KMS-11 (cell line): Measurements from ENCODE around the gene MTFR1L.

Experiments used
- H2AFZ ChIP-seq: fragments of 200-600 bp; sonication (generic); 2 replicates; pipeline ENCODE4 v1.6.1; 2016; ENCODE audit warnings: antibody characterized with exemption, mixed run types, low read depth
- H3K27ac ChIP-seq: fragments of 200-600 bp; sonication (generic); 2 replicates; pipeline ENCODE4 v1.6.1; 2016; ENCODE audit warnings: mild to moderate bottlenecking, mixed run types
- H3K27me3 ChIP-seq: fragments of 200-600 bp; sonication (generic); 2 replicates; pipeline ENCODE4 v1.6.1; 2017; ENCODE audit warnings: mild to moderate bottlenecking, low read depth, mixed run types, moderate library complexity; ENCODE audit not compliant: insufficient read depth
- H3K36me3 ChIP-seq: fragments of 200-600 bp; sonication (generic); 2 replicates; pipeline ENCODE4 v1.6.1; 2017; ENCODE audit warnings: mild to moderate bottlenecking, mixed run types; ENCODE audit not compliant: insufficient read depth
- H3K4me1 ChIP-seq: fragments of 200-600 bp; sonication (generic); 2 replicates; pipeline ENCODE4 v1.6.1; 2016; ENCODE audit warnings: mild to moderate bottlenecking, low read depth, mixed run types; ENCODE audit not compliant: poor library complexity, severe bottlenecking
- H3K4me2 ChIP-seq: fragments of 200-600 bp; sonication (generic); 2 replicates; pipeline ENCODE4 v1.7.0; 2016; ENCODE audit warnings: mild to moderate bottlenecking, mixed run types
- H3K4me3 ChIP-seq: fragments of 200-600 bp; sonication (generic); IDR thresholded peaks from 2 replicates; pipeline ENCODE4 v1.6.1; 2017; ENCODE audit warnings: low read depth, low read length, mixed read lengths; ENCODE audit not compliant: insufficient read depth
- H3K79me2 ChIP-seq: fragments of 200-600 bp; sonication (generic); 2 replicates; pipeline ENCODE4 v1.6.1; 2016; ENCODE audit warnings: low read depth, mixed run types; ENCODE audit not compliant: insufficient read depth
- H3K9ac ChIP-seq: fragments of 200-600 bp; sonication (generic); 2 replicates; pipeline ENCODE4 v1.6.1; 2016; ENCODE audit warnings: mild to moderate bottlenecking, mixed run types
- H4K20me1 ChIP-seq: fragments of 200-600 bp; sonication (generic); 2 replicates; pipeline ENCODE4 v1.6.1; 2016; ENCODE audit warnings: mild to moderate bottlenecking, mixed run types; ENCODE audit not compliant: insufficient read depth
- TF ChIP-seq, protein P1 (sequence below): fragments of 200-600 bp; sonication (generic); conservative IDR thresholded peaks from 2 replicates; pipeline ENCODE4 v1.6.1; 2017; ENCODE audit warnings: low read depth, mild to moderate bottlenecking, antibody characterized with exemption, low read length, moderate library complexity, mixed read lengths

MTFR1L gene

DNA sequence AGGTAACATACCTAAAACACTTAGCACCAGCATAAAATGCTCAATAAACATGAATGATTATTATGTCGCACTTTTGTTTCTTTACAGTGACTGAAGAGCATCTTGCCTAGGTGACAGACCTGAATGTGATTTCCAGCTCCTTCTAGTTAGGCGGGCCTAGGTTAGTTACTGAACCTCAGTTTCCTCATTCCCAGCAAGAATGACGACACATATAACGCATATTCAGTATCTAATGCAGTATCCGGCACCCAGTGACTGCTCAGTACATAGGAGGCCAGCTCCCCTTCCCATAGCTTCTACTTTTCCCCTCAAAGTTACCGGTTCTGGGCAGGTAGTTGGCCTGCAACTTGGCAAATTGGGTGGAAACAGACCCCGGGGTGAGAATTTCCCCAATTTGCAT lies 38.7 kb downstream of the MTFR1L start:
- TF ChIP-seq, protein P1, sequence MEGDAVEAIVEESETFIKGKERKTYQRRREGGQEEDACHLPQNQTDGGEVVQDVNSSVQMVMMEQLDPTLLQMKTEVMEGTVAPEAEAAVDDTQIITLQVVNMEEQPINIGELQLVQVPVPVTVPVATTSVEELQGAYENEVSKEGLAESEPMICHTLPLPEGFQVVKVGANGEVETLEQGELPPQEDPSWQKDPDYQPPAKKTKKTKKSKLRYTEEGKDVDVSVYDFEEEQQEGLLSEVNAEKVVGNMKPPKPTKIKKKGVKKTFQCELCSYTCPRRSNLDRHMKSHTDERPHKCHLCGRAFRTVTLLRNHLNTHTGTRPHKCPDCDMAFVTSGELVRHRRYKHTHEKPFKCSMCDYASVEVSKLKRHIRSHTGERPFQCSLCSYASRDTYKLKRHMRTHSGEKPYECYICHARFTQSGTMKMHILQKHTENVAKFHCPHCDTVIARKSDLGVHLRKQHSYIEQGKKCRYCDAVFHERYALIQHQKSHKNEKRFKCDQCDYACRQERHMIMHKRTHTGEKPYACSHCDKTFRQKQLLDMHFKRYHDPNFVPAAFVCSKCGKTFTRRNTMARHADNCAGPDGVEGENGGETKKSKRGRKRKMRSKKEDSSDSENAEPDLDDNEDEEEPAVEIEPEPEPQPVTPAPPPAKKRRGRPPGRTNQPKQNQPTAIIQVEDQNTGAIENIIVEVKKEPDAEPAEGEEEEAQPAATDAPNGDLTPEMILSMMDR = no peak
- Histone ChIP-seq H2AFZ (peak overlapping the region; percentile 69), H3K9ac (peak overlapping the region; percentile 84; the same call in 1 of the 2 replicates), H3K36me3 (no peaks in the 10 kb centered on the region), H3K27ac (no peak overlapping the region; the same call in 1 of the 2 replicates), H3K4me2 (peak overlapping the region; percentile 99), H3K79me2 (peaks cover 32% of the 10 kb centered on the region; the same call in 1 of the 2 replicates), H3K27me3 (no peaks in the 10 kb centered on the region), H4K20me1 (no peaks in the 10 kb centered on the region), H3K4me3 (peak overlapping the region; percentile 95), H3K4me1 (peaks cover 5% of the 10 kb centered on the region)

DNA sequence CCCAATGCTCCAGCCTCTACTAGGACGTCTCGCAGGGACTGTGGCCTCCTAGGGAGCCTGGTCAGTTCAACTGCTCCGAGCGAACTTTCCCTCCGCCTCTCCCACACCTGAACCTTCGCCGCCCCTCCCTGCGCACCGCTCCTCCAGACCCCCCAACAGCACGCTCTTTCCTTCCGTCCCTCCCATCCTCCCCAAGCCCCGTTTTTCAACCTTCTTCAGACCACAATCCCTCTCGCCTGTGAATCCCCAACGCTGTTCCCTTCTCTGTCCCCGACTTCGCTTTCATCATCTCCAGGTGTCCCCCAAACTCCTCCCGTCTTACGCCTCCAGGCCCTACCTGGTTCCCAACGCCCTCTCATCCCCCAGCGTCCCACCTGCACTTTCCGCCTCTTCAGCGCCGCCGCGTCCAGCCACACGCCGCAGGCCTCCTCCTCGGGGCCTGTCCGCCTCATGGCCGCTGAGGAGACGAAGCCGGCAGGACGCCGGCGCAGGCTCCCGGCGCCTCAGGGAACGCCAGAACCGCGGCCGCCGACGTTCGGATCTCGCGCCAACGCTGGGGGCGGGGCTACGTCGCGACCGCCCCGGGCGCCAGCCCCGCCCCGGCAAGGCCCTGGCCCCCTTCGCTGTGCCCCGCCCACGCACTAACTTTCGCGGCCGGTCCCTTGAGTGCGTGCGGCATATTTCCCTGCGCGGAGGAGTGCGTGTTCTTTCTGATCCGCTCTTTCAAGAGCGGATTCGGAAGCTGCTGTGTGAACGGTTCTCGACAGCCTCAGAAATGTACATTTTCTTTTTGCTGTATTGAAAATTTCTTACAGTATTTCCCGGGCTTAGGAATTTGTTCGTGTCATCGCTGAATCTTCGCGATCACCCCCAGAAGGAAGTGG lies 39.4 kb downstream of the MTFR1L start, which contains the start of gene AUNIP:
TSS of gene AUNIP (minus strand) at position 552 of the 884 bp plus-strand sequence. CDS start at position 452, 100 bp downstream.
- TF ChIP-seq, protein P1 = no peak
- peaks cover 5% of the 10 kb centered on the region for H3K4me1 ChIP-seq

DNA sequence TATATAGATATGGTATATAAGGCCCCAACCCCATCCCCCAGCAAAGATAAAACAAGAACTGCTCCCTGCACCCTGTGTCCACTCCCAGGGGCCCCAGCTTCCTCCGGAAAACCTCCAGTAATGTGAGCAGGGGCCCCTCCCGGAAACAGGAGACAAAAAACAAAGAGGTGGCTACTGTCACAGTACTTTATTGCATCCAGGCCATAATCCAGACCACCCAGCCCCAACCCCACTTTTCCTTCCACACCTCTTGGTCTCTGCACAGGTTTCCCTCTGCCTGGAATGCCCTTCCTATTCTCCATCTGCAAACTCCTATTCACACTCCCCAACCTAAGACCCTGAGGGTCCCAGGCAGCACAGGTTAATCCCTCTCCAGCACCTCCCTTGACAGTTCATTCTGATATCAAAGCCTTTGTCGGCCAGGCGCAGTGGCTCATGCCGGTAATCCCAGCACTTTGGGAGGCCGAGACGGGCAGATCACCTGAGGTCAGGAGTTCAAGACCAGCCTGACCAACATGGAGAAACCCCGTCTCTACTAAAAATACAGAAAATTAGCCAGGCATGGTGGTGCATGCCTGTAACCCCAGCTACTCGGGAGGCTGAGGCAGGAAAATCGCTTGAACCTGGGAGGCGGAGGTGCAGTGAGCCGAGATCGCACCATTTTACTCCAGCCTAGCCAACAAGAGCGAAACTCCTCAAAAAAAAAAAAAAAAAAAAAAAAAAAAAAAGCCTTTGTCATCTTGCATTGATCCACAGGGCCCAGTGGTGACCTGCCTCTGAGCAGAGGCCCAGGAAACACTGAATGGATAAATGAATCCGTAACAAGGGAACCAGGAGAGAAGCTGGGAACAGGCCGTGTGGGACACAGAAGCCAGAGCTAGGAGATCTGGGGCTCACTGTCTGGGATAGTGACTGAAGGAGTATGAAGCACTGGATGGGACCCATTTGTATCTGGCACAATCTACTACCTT lies 41.8 kb downstream of the MTFR1L start:
- no peak overlapping the region for H3K4me3 ChIP-seq
- H3K9ac ChIP-seq = no peak overlapping the region
- H3K4me1 ChIP-seq = peaks cover 5% of the 10 kb centered on the region
- no peaks in the 10 kb centered on the region for H3K36me3 ChIP-seq
- H3K79me2 ChIP-seq = peaks cover 16% of the 10 kb centered on the region; the same call in 1 of the 2 replicates
- no peaks in the 10 kb centered on the region for H3K27me3 ChIP-seq
- H4K20me1 ChIP-seq = no peaks in the 10 kb centered on the region
- H2AFZ ChIP-seq = no peak overlapping the region
- H3K27ac ChIP-seq = no peak overlapping the region
- TF ChIP-seq, protein P1 = no peak
- no peak overlapping the region for H3K4me2 ChIP-seq

More for the DNA sequence above, 39.4 kb downstream of the MTFR1L start, which contains the start of gene AUNIP:
- no peaks in the 10 kb centered on the region for H3K36me3 ChIP-seq
- H2AFZ ChIP-seq = peak within 1 kb of the TSS; percentile 69
- peaks cover 26% of the 10 kb centered on the region; the same call in 1 of the 2 replicates for H3K79me2 ChIP-seq
- H4K20me1 ChIP-seq = no peaks in the 10 kb centered on the region
- peak within 1 kb of the TSS; percentile 51; the same call in 1 of the 2 replicates for H3K27ac ChIP-seq
- peak within 1 kb of the TSS; percentile 95 for H3K4me3 ChIP-seq
- H3K4me2 ChIP-seq = peak within 1 kb of the TSS; percentile 99
- peak within 1 kb of the TSS; percentile 84 for H3K9ac ChIP-seq
- H3K27me3 ChIP-seq = no peaks in the 10 kb centered on the region

DNA sequence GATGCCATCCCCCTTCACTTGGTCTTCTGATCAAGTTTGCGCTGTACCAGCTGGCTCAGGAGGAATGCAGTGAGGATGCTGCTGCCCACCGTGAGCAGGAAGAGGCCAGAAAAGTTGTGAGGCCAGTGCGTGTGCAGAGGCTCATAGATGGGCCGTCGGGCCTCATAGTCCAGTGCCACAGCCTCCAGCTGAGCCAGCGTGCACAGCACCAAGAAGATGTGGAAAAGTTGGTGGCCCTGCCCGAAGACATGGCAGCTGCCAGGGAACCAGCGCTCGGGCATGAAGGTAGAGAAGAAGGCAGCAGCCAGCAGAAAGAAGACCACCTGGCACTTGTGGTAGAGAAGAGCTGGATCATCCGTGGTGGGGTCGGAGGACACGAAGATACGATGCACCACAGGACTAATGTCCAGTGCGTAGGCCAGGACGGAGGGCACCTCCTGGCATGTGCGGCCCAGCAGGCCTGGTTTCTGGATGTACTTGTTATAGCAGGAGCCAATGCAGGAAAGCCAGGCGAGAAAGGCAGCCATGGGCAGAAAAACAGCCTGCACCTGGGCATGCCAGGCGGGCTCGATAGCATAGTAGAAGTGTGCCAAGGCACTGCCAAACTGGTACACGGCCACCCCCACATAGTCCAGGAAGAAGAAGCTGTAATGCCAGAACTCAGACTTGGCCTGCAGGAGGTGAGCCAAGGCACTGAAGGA lies 43.2 kb downstream of the MTFR1L start:
- Histone ChIP-seq H3K36me3 (no peaks in the 10 kb centered on the region), H3K27ac (no peak overlapping the region), H3K27me3 (no peaks in the 10 kb centered on the region), H3K4me1 (peaks cover 5% of the 10 kb centered on the region), H3K79me2 (peaks cover 11% of the 10 kb centered on the region; the same call in 1 of the 2 replicates), H4K20me1 (no peaks in the 10 kb centered on the region), H3K4me3 (no peak overlapping the region), H3K4me2 (no peak overlapping the region), H2AFZ (no peak overlapping the region), H3K9ac (no peak overlapping the region)
- TF ChIP-seq, protein P1 = no peak
